H9 (cell line): ENCODE data around the gene TREM1. TPM values are rescaled to one million over a fixed set of nuclear protein-coding genes. Genes with fewer than 3 reads are reported as not detected.

Source experiments
- DNase-seq: peaks from one replicate; pipeline ENCODE4 v3.0.0-alpha.2; 2017
- H2AFZ ChIP-seq: one replicate; pipeline ENCODE4 v1.6.1; 2013; ENCODE audit warnings: mild to moderate bottlenecking, low read length, control low read depth, moderate library complexity
- H2AK5ac ChIP-seq: 2 replicates; pipeline ENCODE4 v1.6.1; 2013; ENCODE audit warnings: low read length, control low read depth, mixed read lengths; ENCODE audit not compliant: insufficient read length
- H2BK120ac ChIP-seq: one replicate; pipeline ENCODE4 v1.6.1; 2013; ENCODE audit warnings: low read depth, mild to moderate bottlenecking, low read length, control low read depth, inconsistent platforms; ENCODE audit not compliant: poor library complexity, severe bottlenecking
- H2BK12ac ChIP-seq: 2 replicates; pipeline ENCODE4 v1.6.1; 2013; ENCODE audit warnings: low read length, control low read depth, mixed read lengths, low read depth; ENCODE audit not compliant: insufficient read length
- H2BK15ac ChIP-seq: 2 replicates; pipeline ENCODE4 v1.6.1; 2013; ENCODE audit warnings: low read depth, low read length, control low read depth
- H2BK20ac ChIP-seq: one replicate; pipeline ENCODE4 v1.6.1; 2013; ENCODE audit warnings: low read depth, mild to moderate bottlenecking, low read length, control low read depth, inconsistent platforms; ENCODE audit not compliant: poor library complexity, severe bottlenecking
- H2BK5ac ChIP-seq: 2 replicates; pipeline ENCODE4 v1.6.1; 2013; ENCODE audit warnings: low read length, control low read depth, mixed read lengths; ENCODE audit not compliant: insufficient read length
- H3K14ac ChIP-seq: 2 replicates; pipeline ENCODE4 v1.6.1; 2013; ENCODE audit warnings: low read length, control low read depth; ENCODE audit not compliant: insufficient read depth
- H3K18ac ChIP-seq: 2 replicates; pipeline ENCODE4 v1.6.1; 2013; ENCODE audit warnings: low read depth, mild to moderate bottlenecking, mixed read lengths, low read length, control low read depth; ENCODE audit not compliant: insufficient read length
- H3K23ac ChIP-seq: 2 replicates; pipeline ENCODE4 v1.6.1; 2013; ENCODE audit warnings: low read length, control low read depth, mixed read lengths, low read depth; ENCODE audit not compliant: insufficient read length
- H3K23me2 ChIP-seq: 2 replicates; pipeline ENCODE4 v1.6.1; 2013; ENCODE audit warnings: low read depth, mild to moderate bottlenecking, mixed read lengths, low read length, control low read depth; ENCODE audit not compliant: insufficient read length, poor library complexity, severe bottlenecking
- H3K27ac ChIP-seq: 2 replicates; pipeline ENCODE4 v1.5.1; 2013; ENCODE audit warnings: low read length, control low read depth, mixed read lengths, low read depth; ENCODE audit not compliant: insufficient read length
- H3K27me3 ChIP-seq: 2 replicates; pipeline ENCODE4 v1.6.1; 2013; ENCODE audit warnings: low read length, control low read depth, inconsistent platforms; ENCODE audit not compliant: insufficient read depth
- H3K4ac ChIP-seq: 2 replicates; pipeline ENCODE4 v1.6.1; 2013; ENCODE audit warnings: low read depth, mild to moderate bottlenecking, control low read depth, inconsistent platforms, low read length, moderate library complexity
- H3K4me1 ChIP-seq: 2 replicates; pipeline ENCODE4 v1.6.1; 2013; ENCODE audit warnings: low read length, control low read depth, inconsistent platforms; ENCODE audit not compliant: insufficient read depth
- H3K4me2 ChIP-seq: 2 replicates; pipeline ENCODE4 v1.6.1; 2013; ENCODE audit warnings: low read length, control low read depth, mixed read lengths; ENCODE audit not compliant: insufficient read length, insufficient read depth
- H3K56ac ChIP-seq: 2 replicates; pipeline ENCODE4 v1.6.1; 2013; ENCODE audit warnings: low read depth, mild to moderate bottlenecking, mixed read lengths, low read length, control low read depth; ENCODE audit not compliant: insufficient read length
- H3K79me1 ChIP-seq: 2 replicates; pipeline ENCODE4 v1.6.1; 2013; ENCODE audit warnings: low read depth, mild to moderate bottlenecking, moderate library complexity, low read length, control low read depth, inconsistent platforms; ENCODE audit not compliant: insufficient read depth, poor library complexity, severe bottlenecking
- H3K79me2 ChIP-seq: 2 replicates; pipeline ENCODE4 v1.6.1; 2013; ENCODE audit warnings: low read length, control low read depth, inconsistent platforms; ENCODE audit not compliant: insufficient read depth
- H3K9ac ChIP-seq: 2 replicates; pipeline ENCODE4 v1.6.1; 2013; ENCODE audit warnings: low read length, control low read depth, mixed read lengths; ENCODE audit not compliant: insufficient read length; ENCODE audit errors: extremely low read depth
- H3K9me3 ChIP-seq: one replicate; pipeline ENCODE4 v1.6.1; 2013; ENCODE audit warnings: low read depth, low read length, inconsistent platforms; ENCODE audit not compliant: control insufficient read depth
- H3T11ph ChIP-seq: one replicate; pipeline ENCODE4 v1.6.1; 2013; ENCODE audit warnings: mild to moderate bottlenecking, low read length, control low read depth, inconsistent platforms
- H4K20me1 ChIP-seq: one replicate; pipeline ENCODE4 v1.6.1; 2013; ENCODE audit not compliant: control insufficient read depth, insufficient read length, insufficient read depth
- H4K5ac ChIP-seq: 2 replicates; pipeline ENCODE4 v1.6.1; 2013; ENCODE audit warnings: low read depth, mild to moderate bottlenecking, mixed read lengths, low read length, control low read depth; ENCODE audit not compliant: insufficient read length
- H4K8ac ChIP-seq: replicated peaks from 2 replicates; pipeline ENCODE4 v1.6.1; 2013; ENCODE audit warnings: low read length, control low read depth, mixed read lengths, low read depth; ENCODE audit not compliant: insufficient read length
- H4K91ac ChIP-seq: 2 replicates; pipeline ENCODE4 v1.6.1; 2013; ENCODE audit warnings: low read depth, mild to moderate bottlenecking, moderate library complexity, mixed read lengths, low read length, control low read depth; ENCODE audit not compliant: insufficient read length
- H3K27ac Mint-ChIP-seq, 3 experiments: 2 replicates in 2 of 3; 3 replicates in 1 of 3; pipeline ENCODE4 v1.8.0; 2020 to 2021; ENCODE audit warnings: mixed read lengths in 3 of 3, mild to moderate bottlenecking in 1 of 3, moderate library complexity in 1 of 3
- H3K27me3 Mint-ChIP-seq: 2 replicates; pipeline ENCODE4 v1.8.0; 2021; ENCODE audit warnings: low read depth, mild to moderate bottlenecking, moderate library complexity, mixed read lengths
- H3K36me3 Mint-ChIP-seq, 3 experiments: 2 replicates in 2 of 3; 3 replicates in 1 of 3; pipeline ENCODE4 v1.8.0; 2020 to 2021; ENCODE audit warnings: low read depth in 3 of 3, mixed read lengths in 3 of 3; ENCODE audit not compliant: insufficient read depth in 1 of 3
- H3K4me1 Mint-ChIP-seq, 2 experiments: 2 replicates each; pipeline ENCODE4 v1.8.0; 2020; ENCODE audit warnings: mixed read lengths in 2 of 2
- H3K4me3 Mint-ChIP-seq, 2 experiments: 2 replicates in 1 of 2; 3 replicates in 1 of 2; pipeline ENCODE4 v1.8.0; 2020 to 2021; ENCODE audit warnings: mild to moderate bottlenecking in 2 of 2, mixed read lengths in 2 of 2, moderate library complexity in 1 of 2
- H3K9me3 Mint-ChIP-seq, 2 experiments: 2 replicates in 1 of 2; 3 replicates in 1 of 2; pipeline ENCODE4 v1.8.0; 2020; ENCODE audit warnings: mild to moderate bottlenecking in 2 of 2, mixed read lengths in 2 of 2, moderate library complexity in 1 of 2
- WGBS: extraction: QIAGEN DNeasy Blood & Tissue Kit; methylation state at CpG from one replicate; pipeline ENCODE4 v1.1.7; 2013; ENCODE audit warnings: missing lambda C conversion rate, low lambda C conversion rate, mixed read lengths; ENCODE audit not compliant: insufficient read length; ENCODE audit errors: extremely low coverage; 5-methylcytosine and 5-hydroxymethylcytosine counted together
- total RNA-seq: library from RNA; stranded (reverse); gene quantifications from 2 replicates; pipeline ENCODE4 v1.2.1, GENCODE V29; 2021
- TF ChIP-seq, protein P1 (sequence below): fragments of 200-600 bp; sonication (generic); conservative IDR thresholded peaks from 3 replicates; pipeline ENCODE4 v1.8.0; 2021; ENCODE audit warnings: antibody characterized with exemption, mild to moderate bottlenecking

Gene TREM1
- total RNA-seq, 1 experiment from 2014 or later, result not detected

DNA sequence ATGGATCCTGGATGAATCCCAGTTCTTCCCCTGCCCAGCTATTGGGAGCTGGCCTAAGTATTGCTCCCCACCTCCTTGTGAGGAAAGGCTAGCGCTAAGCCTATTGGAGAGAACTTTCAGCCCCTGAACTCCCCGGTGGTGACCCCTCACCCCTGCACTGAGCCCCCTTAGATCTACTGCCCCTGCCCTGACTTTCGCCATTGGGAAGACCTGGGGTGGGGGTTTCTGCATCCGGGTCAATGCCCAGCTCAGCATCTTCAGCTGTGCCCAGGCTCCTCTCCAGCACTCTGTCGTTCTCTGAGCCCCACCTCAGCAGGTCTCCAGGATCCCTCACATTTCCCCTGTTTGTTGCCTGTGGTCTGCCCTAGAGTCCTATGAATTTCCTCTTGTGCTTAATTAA, 49.4 kb downstream of the TREM1 start:
- no peaks in the 10 kb centered on the region for H3K36me3 Mint-ChIP-seq

More for the DNA sequence above, 49.4 kb downstream of the TREM1 start:
- H2BK20ac ChIP-seq, result no peak overlapping the region
- Mint-ChIP-seq H3K27me3 (peaks cover 32% of the 10 kb centered on the region), H3K9me3 (no peaks in the 10 kb centered on the region), H3K27ac (no peak overlapping the region), H3K4me1 (peaks cover 15 to 19% of the 10 kb centered on the region in 2 experiments), H3K4me3 (no peak overlapping the region)
- no peak overlapping the region for H3K9ac ChIP-seq
- TF ChIP-seq, protein P1, sequence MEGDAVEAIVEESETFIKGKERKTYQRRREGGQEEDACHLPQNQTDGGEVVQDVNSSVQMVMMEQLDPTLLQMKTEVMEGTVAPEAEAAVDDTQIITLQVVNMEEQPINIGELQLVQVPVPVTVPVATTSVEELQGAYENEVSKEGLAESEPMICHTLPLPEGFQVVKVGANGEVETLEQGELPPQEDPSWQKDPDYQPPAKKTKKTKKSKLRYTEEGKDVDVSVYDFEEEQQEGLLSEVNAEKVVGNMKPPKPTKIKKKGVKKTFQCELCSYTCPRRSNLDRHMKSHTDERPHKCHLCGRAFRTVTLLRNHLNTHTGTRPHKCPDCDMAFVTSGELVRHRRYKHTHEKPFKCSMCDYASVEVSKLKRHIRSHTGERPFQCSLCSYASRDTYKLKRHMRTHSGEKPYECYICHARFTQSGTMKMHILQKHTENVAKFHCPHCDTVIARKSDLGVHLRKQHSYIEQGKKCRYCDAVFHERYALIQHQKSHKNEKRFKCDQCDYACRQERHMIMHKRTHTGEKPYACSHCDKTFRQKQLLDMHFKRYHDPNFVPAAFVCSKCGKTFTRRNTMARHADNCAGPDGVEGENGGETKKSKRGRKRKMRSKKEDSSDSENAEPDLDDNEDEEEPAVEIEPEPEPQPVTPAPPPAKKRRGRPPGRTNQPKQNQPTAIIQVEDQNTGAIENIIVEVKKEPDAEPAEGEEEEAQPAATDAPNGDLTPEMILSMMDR, result no peak
- no peak overlapping the region for H2BK120ac ChIP-seq
- H3K4me1 ChIP-seq, result no peaks in the 10 kb centered on the region; the same call in 1 of the 2 replicates
- H2BK5ac ChIP-seq, result no peak overlapping the region
- no peak overlapping the region for H3K4ac ChIP-seq
- H4K5ac ChIP-seq, result no peak overlapping the region
- H3K14ac ChIP-seq, result no peak overlapping the region
- no peak overlapping the region for H2AFZ ChIP-seq
- no peak overlapping the region for H3K4me2 ChIP-seq
- H3K56ac ChIP-seq, result no peak overlapping the region
- no peak overlapping the region for H3T11ph ChIP-seq
- H3K79me2 ChIP-seq, result no peaks in the 10 kb centered on the region
- H3K18ac ChIP-seq, result no peak overlapping the region
- no peak overlapping the region for H2BK15ac ChIP-seq
- H2AK5ac ChIP-seq, result no peak overlapping the region
- H4K20me1 ChIP-seq, result no peaks in the 10 kb centered on the region
- no peak overlapping the region for H4K91ac ChIP-seq
- H3K9me3 ChIP-seq, result no peaks in the 10 kb centered on the region
- no peaks in the 10 kb centered on the region for H3K23me2 ChIP-seq
- no CpG with 5 or more reads among the region's 5 CpGs for WGBS
- no peak overlapping the region for H2BK12ac ChIP-seq
- no peak overlapping the region for H3K27ac ChIP-seq
- no peak overlapping the region for H4K8ac ChIP-seq
- no peak overlapping the region for H3K23ac ChIP-seq
- H3K79me1 ChIP-seq, result no peaks in the 10 kb centered on the region
- H3K27me3 ChIP-seq, result no peaks in the 10 kb centered on the region; the same call in 1 of the 2 replicates
- DNase-seq, result no peak
